ENCODE results near the gene MBOAT1.

- TF ChIP-seq, protein P1, sequence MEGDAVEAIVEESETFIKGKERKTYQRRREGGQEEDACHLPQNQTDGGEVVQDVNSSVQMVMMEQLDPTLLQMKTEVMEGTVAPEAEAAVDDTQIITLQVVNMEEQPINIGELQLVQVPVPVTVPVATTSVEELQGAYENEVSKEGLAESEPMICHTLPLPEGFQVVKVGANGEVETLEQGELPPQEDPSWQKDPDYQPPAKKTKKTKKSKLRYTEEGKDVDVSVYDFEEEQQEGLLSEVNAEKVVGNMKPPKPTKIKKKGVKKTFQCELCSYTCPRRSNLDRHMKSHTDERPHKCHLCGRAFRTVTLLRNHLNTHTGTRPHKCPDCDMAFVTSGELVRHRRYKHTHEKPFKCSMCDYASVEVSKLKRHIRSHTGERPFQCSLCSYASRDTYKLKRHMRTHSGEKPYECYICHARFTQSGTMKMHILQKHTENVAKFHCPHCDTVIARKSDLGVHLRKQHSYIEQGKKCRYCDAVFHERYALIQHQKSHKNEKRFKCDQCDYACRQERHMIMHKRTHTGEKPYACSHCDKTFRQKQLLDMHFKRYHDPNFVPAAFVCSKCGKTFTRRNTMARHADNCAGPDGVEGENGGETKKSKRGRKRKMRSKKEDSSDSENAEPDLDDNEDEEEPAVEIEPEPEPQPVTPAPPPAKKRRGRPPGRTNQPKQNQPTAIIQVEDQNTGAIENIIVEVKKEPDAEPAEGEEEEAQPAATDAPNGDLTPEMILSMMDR (conservative IDR thresholded peaks at IDR 0.05), result no peak
- no peak for TF ChIP-seq EZH2 (IDR thresholded peaks at IDR 0.05; ENCODE audit: low read depth)
Observed at GRCh38 chr6:20232188-20232587, 19.9 kb upstream of the MBOAT1 start.
